PC-3 (cell line): ENCODE measurements around the gene NKAIN2.

Experiments
- EZH2 ChIP-seq: fragments of 300-600 bp; sonication (generic); IDR thresholded peaks from one replicate; pipeline ENCODE4 v1.6.1; 2017; ENCODE audit warnings: antibody characterized with exemption, mild to moderate bottlenecking, low read length; ENCODE audit not compliant: unreplicated experiment
- EZH2phosphoT487 ChIP-seq: fragments of 300-600 bp; sonication (generic); IDR thresholded peaks from 2 replicates; pipeline ENCODE4 v1.6.1; 2018; ENCODE audit warnings: mild to moderate bottlenecking, antibody characterized with exemption, low read length, borderline replicate concordance
- TF ChIP-seq, protein P1 (sequence below): fragments of 300-600 bp; sonication (generic); conservative IDR thresholded peaks from 2 replicates; pipeline ENCODE4 v1.5.1; 2017; ENCODE audit warnings: antibody characterized with exemption, low read depth, mild to moderate bottlenecking, low read length

DNA sequence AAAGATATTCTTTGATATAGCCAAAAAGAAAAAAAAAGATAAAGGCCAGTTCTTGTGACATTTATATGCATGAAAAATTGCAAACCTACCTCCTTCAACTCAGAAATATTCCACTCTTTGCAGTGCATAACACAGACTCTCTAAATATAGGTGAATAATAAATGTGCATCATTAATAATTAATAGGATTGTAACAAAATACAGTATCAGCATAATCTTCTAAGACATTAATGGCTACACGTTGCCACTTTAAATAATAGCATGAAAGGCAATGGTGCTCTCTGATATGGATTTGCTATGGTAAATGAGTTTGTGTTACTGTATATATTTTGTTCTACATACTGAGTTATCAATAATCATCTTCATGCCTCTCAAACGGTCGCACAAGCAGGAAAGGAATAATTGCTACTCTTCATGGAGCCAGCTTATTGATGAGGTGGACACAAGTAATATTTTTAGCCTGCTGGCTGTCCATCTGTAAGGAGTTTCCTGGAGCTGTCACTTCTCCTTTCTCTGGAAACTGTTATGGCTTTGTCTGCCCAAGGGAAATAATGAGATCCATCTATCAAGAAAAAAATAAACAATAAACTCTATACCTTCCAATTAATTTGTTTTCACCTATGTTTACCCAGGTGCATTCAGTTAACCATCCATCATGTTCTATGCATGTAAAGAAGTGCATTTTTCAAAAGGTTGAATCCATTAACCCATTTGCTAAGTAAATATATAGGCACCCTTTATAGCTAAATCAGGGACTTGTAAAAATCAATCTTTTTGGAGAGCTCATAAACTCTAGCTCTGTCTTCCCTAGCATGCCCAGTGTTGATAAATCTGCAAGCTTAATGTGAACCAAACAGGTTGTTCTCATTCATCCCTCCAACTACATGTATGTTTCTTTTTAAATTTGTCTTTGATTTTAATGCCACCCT lies 253.0 kb downstream of the NKAIN2 start:
- TF ChIP-seq, protein P1, sequence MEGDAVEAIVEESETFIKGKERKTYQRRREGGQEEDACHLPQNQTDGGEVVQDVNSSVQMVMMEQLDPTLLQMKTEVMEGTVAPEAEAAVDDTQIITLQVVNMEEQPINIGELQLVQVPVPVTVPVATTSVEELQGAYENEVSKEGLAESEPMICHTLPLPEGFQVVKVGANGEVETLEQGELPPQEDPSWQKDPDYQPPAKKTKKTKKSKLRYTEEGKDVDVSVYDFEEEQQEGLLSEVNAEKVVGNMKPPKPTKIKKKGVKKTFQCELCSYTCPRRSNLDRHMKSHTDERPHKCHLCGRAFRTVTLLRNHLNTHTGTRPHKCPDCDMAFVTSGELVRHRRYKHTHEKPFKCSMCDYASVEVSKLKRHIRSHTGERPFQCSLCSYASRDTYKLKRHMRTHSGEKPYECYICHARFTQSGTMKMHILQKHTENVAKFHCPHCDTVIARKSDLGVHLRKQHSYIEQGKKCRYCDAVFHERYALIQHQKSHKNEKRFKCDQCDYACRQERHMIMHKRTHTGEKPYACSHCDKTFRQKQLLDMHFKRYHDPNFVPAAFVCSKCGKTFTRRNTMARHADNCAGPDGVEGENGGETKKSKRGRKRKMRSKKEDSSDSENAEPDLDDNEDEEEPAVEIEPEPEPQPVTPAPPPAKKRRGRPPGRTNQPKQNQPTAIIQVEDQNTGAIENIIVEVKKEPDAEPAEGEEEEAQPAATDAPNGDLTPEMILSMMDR, result no peak
- TF ChIP-seq EZH2 (no peak), EZH2phosphoT487 (no peak)
